Endothelial cell of umbilical vein (primary cell): ENCODE results near the gene NBEAL1. TPM values are rescaled to one million over a fixed set of nuclear protein-coding genes. Genes with fewer than 3 reads are reported as not detected.
"Not testable (repeated sequence)": the region's sequence is repeated elsewhere in the genome, so short reads cannot be mapped to it uniquely, and the experiment has no call there.

Experiments used
- BruUV-seq: library from RNA; stranded (reverse); fragments of 400-500 nt; replicated peaks from 2 replicates; lab custom pipeline; 2021; lab: Mats Ljungman, UMichigan
- CTCF ChIA-PET: fragments of 300-600, 350-600 bp; sonication (Branson Sonifier 250); formaldehyde crosslinking; loops from one replicate; lab custom pipeline; 2021; ENCODE audit warnings: antibody characterized with exemption, inconsistent platforms; lab: Charles Lee
- POLR2A ChIA-PET: fragments of 300-600, 350-600 bp; sonication (Branson Sonifier 250); formaldehyde crosslinking; loops from one replicate; lab custom pipeline; 2021; ENCODE audit warnings: antibody characterized with exemption, inconsistent platforms; lab: Charles Lee
- DNase-seq: peaks from one replicate; pipeline ENCODE4 v3.0.0-alpha.2; 2011; ENCODE audit warnings: low read depth, low spot score
- FAIRE-seq: peaks from 2 replicates; lab custom pipeline; 2011; peaks lifted over from hg19 to GRCh38; lab: Jason Lieb, UNC
- H2AFZ ChIP-seq: 2 replicates; pipeline ENCODE4 v1.6.0; 2012; ENCODE audit warnings: low read depth, low read length, control low read depth, inconsistent platforms
- H3K27ac ChIP-seq: 2 replicates; pipeline ENCODE4 v1.5.1; 2011; ENCODE audit warnings: low read depth, mild to moderate bottlenecking, control low read depth, low read length, moderate library complexity; ENCODE audit not compliant: insufficient read depth
- H3K27me3 ChIP-seq, 2 experiments: 2 replicates each; pipeline versions ENCODE4 v1.6.0 to v1.6.1; 2011; ENCODE audit warnings: low read length in 2 of 2, mixed read lengths in 1 of 2; ENCODE audit not compliant: control insufficient read depth in 2 of 2, insufficient read depth in 2 of 2
- H3K36me3 ChIP-seq, 2 experiments: 2 replicates in 1 of 2; 3 replicates in 1 of 2; pipeline ENCODE4 v1.5.1; 2011; ENCODE audit warnings: low read length in 2 of 2, mild to moderate bottlenecking in 1 of 2, moderate library complexity in 1 of 2; ENCODE audit not compliant: control insufficient read depth in 2 of 2, insufficient read depth in 2 of 2; ENCODE audit errors: extremely low read depth in 1 of 2
- H3K4me1 ChIP-seq: 3 replicates; pipeline ENCODE4 v1.5.1; 2011; ENCODE audit warnings: mild to moderate bottlenecking, low read length; ENCODE audit not compliant: control insufficient read depth, insufficient read depth; ENCODE audit errors: extremely low read depth
- H3K4me2 ChIP-seq: 2 replicates; pipeline ENCODE4 v1.6.1; 2011; ENCODE audit warnings: low read length, control low read depth, mixed read lengths; ENCODE audit not compliant: insufficient read depth
- H3K4me3 ChIP-seq, 3 experiments: fragments of 200-600 bp in 1 of 3; sonication (generic), shearing (Covaris generic) in 1 of 3; replicated peaks in 1 of 3; 2 replicates each; pipeline ENCODE4 v1.5.1; 2011 to 2016; ENCODE audit warnings: control low read depth in 3 of 3, low read length in 3 of 3, mild to moderate bottlenecking in 2 of 3, inconsistent platforms in 1 of 3, low read depth in 1 of 3, moderate library complexity in 1 of 3; ENCODE audit not compliant: insufficient read depth in 1 of 3
- H3K79me2 ChIP-seq: 2 replicates; pipeline ENCODE4 v1.6.0; 2012; ENCODE audit warnings: low read length, inconsistent platforms; ENCODE audit not compliant: control insufficient read depth, insufficient read depth
- H3K9ac ChIP-seq: replicated peaks from 2 replicates; pipeline ENCODE3; 2011; ENCODE audit warnings: low read length, control low read depth; ENCODE audit not compliant: insufficient read depth; ENCODE audit errors: extremely low read depth
- H3K9me1 ChIP-seq: replicated peaks from 3 replicates; pipeline ENCODE4 v1.6.0; 2011; ENCODE audit warnings: mild to moderate bottlenecking, low read length; ENCODE audit not compliant: control insufficient read depth, insufficient read depth; ENCODE audit errors: extremely low read depth
- H3K9me3 ChIP-seq: replicated peaks from 2 replicates; pipeline ENCODE4 v1.5.1; 2012; ENCODE audit warnings: low read length, inconsistent platforms; ENCODE audit not compliant: control insufficient read depth, insufficient read depth
- H4K20me1 ChIP-seq: replicated peaks from 2 replicates; pipeline ENCODE3; 2011; ENCODE audit warnings: mild to moderate bottlenecking, low read length; ENCODE audit not compliant: control insufficient read depth, insufficient read depth; ENCODE audit errors: extremely low read depth
- EZH2 ChIP-seq: IDR thresholded peaks from 2 replicates; pipeline ENCODE4 v1.6.1; 2012; ENCODE audit warnings: borderline replicate concordance, low read depth, mild to moderate bottlenecking, moderate library complexity, low read length, inconsistent platforms; ENCODE audit not compliant: severe bottlenecking
- FOS ChIP-seq: IDR thresholded peaks from 2 replicates; pipeline ENCODE4 v1.6.1; 2011; ENCODE audit warnings: mild to moderate bottlenecking, low read length, moderate library complexity, borderline replicate concordance; ENCODE audit not compliant: insufficient read depth
- JUN ChIP-seq: IDR thresholded peaks from 2 replicates; pipeline ENCODE4 v1.6.1; 2011; ENCODE audit warnings: borderline replicate concordance, low read depth; ENCODE audit not compliant: insufficient read length, insufficient read depth
- MYC ChIP-seq: IDR thresholded peaks from one replicate; pipeline ENCODE4 v1.6.1; 2011; ENCODE audit warnings: mild to moderate bottlenecking, low read depth, low read length
- POLR2AphosphoS5 ChIP-seq: IDR thresholded peaks from 2 replicates; pipeline ENCODE4 v1.6.1; 2012; ENCODE audit warnings: low read depth, mild to moderate bottlenecking, control low read depth, low read length, moderate library complexity; ENCODE audit not compliant: insufficient read depth
- dilution Hi-C: fragments of 300-500 bp; cut with MboI; formaldehyde crosslinking; loops from one replicate; pipeline ENCODE4 v1.15.0; 2019; ENCODE audit warnings: low sequenced_read_pairs; ENCODE audit not compliant: extremely low pct_ligation_motif_present
- intact Hi-C: fragments of 100-400 bp; cut with micrococcal nuclease; formaldehyde crosslinking; loops from one replicate; pipeline ENCODE4 v1.10.0; 2022
- polyA plus RNA-seq, 4 experiments: library from polyadenylated mRNA; depleted of rRNA in 3 of 4; stranded (reverse) in 3 of 4; unstranded in 1 of 4; fragments of >200 nt; gene quantifications; 2 replicates each; pipeline versions ENCODE4 v1.2.1 to v1.2.3, GENCODE V29; 2011 to 2012; ENCODE audit warnings: missing spikeins in 1 of 4
- total RNA-seq: library from RNA; stranded (reverse); gene quantifications from 2 replicates; pipeline ENCODE4 v1.2.3, GENCODE V29; 2021
- TF ChIP-seq, protein P1 (sequence below): IDR thresholded peaks from 2 replicates; pipeline ENCODE4 v1.6.1; 2011; ENCODE audit not compliant: insufficient read depth, insufficient read length
- TF ChIP-seq, protein P2 (sequence below), 2 donors: IDR thresholded peaks; 1 replicate in 1 of 2; 2 replicates in 1 of 2; pipeline ENCODE4 v1.5.1; 2011; ENCODE audit warnings: low read length in 2 of 2, mild to moderate bottlenecking in 2 of 2, moderate library complexity in 2 of 2, control low read depth in 1 of 2, inconsistent platforms in 1 of 2, low read depth in 1 of 2; ENCODE audit not compliant: insufficient read depth in 1 of 2; ENCODE audit errors: extremely low read depth in 1 of 2

NBEAL1 gene
- total and polyA plus RNA-seq, 2 donors (not counting 3 experiments of a cell fraction or from before 2014, with no cell fraction given), result 2.1 to 23.3 TPM

DNA sequence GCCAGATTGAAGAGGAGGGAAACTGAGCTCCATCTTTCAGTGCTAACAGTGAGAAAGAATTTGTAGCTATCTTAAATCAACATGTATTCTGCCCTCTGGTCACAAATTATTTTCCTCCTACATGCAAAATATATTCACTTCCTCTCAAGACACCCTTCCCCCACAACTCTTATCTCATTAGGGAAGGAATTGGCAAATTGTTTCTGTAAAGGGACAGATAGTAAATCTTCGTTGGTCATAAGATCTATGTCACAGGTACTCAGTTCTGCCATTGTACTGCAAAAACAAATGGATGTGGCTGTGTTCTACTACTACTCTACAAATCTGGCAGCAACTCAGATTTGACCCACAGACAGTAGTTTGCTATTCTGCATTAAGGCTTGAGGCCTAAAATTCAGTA is 171.2 kb downstream of the NBEAL1 start:
- CTCF ChIA-PET, result interaction anchor here (1.8 kb wide), 1 partner anchor 10 kb away, joined by 4 read pairs; no protein-coding TSS in a partner anchor
- no peak overlapping the region for H3K4me2 ChIP-seq
- H3K36me3 ChIP-seq, result no peaks in the 10 kb centered on the region
- DNase-seq, result no peak
- no peaks in the 10 kb centered on the region for H3K4me1 ChIP-seq
- no peak overlapping the region for H3K9ac ChIP-seq
- no peaks in the 10 kb centered on the region for H3K79me2 ChIP-seq
- dilution Hi-C loops (no loop called here), intact Hi-C loops (no loop called here)
- no peak overlapping the region for H2AFZ ChIP-seq
- no peak overlapping the region for H3K4me3 ChIP-seq
- H3K27me3 ChIP-seq, result no peaks in the 10 kb centered on the region
- TF ChIP-seq, protein P1, sequence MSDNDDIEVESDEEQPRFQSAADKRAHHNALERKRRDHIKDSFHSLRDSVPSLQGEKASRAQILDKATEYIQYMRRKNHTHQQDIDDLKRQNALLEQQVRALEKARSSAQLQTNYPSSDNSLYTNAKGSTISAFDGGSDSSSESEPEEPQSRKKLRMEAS, result no peak
- TF ChIP-seq EZH2, result no peak
- TF ChIP-seq JUN, result no peak
- no peak for TF ChIP-seq MYC
- no peak for TF ChIP-seq POLR2AphosphoS5
- TF ChIP-seq, protein P2, sequence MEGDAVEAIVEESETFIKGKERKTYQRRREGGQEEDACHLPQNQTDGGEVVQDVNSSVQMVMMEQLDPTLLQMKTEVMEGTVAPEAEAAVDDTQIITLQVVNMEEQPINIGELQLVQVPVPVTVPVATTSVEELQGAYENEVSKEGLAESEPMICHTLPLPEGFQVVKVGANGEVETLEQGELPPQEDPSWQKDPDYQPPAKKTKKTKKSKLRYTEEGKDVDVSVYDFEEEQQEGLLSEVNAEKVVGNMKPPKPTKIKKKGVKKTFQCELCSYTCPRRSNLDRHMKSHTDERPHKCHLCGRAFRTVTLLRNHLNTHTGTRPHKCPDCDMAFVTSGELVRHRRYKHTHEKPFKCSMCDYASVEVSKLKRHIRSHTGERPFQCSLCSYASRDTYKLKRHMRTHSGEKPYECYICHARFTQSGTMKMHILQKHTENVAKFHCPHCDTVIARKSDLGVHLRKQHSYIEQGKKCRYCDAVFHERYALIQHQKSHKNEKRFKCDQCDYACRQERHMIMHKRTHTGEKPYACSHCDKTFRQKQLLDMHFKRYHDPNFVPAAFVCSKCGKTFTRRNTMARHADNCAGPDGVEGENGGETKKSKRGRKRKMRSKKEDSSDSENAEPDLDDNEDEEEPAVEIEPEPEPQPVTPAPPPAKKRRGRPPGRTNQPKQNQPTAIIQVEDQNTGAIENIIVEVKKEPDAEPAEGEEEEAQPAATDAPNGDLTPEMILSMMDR (IDR thresholded peaks at IDR 0.05; ENCODE audit: extremely low read depth in 1 of 2, insufficient read depth in 1 of 2, low read depth in 1 of 2, low read length in 2 of 2), result no peak
- TF ChIP-seq FOS, result no peak
- POLR2A ChIA-PET, result no interaction called here
- no peaks in the 10 kb centered on the region for H3K9me3 ChIP-seq
- H3K27ac ChIP-seq, result no peak overlapping the region
- no TSS peak for BruUV-seq
- no peak for FAIRE-seq
- no peaks in the 10 kb centered on the region for H3K9me1 ChIP-seq
- H4K20me1 ChIP-seq, result no peaks in the 10 kb centered on the region

DNA sequence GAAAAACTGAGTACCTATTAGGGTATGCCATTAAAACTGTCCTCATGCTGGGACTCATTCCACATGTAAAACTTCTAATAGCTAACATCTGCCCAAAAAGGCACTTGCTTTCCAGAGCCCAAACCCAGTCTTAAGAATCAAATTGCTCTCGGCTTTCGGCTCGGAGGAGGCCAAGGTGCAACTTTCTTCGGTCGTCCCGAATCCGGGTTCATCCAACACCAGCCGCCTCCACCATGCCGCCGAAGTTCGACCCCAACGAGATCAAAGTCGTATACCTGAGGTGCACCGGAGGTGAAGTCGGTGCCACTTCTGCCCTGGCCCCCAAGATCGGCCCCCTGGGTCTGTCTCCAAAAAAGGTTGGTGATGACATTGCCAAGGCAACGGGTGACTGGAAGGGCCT is 175.9 kb downstream of the NBEAL1 start:
- H2AFZ ChIP-seq, H3K27me3 ChIP-seq, dilution Hi-C loops, CTCF ChIA-PET, H3K4me1 ChIP-seq, H3K79me2 ChIP-seq, H3K9ac ChIP-seq, DNase-seq, H3K27ac ChIP-seq, BruUV-seq, H3K9me1 ChIP-seq, H3K4me2 ChIP-seq, H4K20me1 ChIP-seq, H3K4me3 ChIP-seq, H3K36me3 ChIP-seq, H3K9me3 ChIP-seq, POLR2A ChIA-PET, FAIRE-seq: not testable (repeated sequence)
- intact Hi-C loops, result loop anchor here (10.0 kb wide), 1 partner anchor 356 kb away; no protein-coding TSS in a partner anchor

DNA sequence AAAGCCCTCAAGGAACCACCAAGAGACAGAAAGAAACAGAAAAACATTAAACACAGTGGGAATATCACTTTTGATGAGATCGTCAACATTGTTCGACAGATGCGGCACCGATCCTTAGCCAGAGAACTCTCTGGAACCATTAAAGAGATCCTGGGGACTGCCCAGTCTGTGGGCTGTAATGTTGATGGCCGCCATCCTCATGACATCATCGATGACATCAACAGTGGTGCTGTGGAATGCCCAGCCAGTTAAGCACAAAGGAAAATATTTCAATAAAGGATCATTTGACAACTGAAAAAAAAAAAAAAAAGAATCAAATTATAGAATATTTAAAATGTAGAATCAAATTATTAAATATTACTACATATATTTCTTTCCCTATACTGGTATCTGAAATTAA is 176.4 kb downstream of the NBEAL1 start:
- H3K9me3 ChIP-seq, DNase-seq, BruUV-seq, POLR2A ChIA-PET, H3K9ac ChIP-seq, H2AFZ ChIP-seq, CTCF ChIA-PET, H3K27ac ChIP-seq, H3K4me2 ChIP-seq, dilution Hi-C loops, FAIRE-seq, H3K4me3 ChIP-seq, H3K79me2 ChIP-seq, H4K20me1 ChIP-seq, H3K36me3 ChIP-seq, H3K27me3 ChIP-seq, H3K9me1 ChIP-seq, H3K4me1 ChIP-seq: not testable (repeated sequence)
- intact Hi-C loops, result loop anchor here (10.0 kb wide), 1 partner anchor 356 kb away; no protein-coding TSS in a partner anchor
